ENCODE results near the gene CACNG6.

DNA sequence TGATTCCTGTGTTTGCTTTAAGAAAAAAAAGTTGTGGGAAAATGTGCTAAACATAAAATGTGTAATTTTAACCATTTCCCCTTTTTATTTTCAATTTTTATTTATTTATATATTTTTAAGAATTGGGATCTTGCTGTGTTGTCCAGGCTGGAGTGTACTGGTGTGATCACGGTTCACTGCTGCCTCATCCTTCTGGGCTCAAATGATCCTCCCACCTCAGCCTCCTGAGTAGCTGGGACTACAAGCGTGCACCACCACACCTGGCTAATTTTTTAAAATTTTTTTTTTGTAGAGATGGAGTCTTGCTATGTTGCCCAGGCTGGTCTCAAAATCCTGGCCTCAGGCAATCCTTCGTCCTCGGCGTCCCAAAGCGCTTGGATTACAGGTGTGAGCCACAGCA lies 19.0 kb downstream of the CACNG6 start:
- TF ChIP-seq POLR2A (IDR thresholded peaks at IDR 0.05) = no peak
- TF ChIP-seq, protein P1, sequence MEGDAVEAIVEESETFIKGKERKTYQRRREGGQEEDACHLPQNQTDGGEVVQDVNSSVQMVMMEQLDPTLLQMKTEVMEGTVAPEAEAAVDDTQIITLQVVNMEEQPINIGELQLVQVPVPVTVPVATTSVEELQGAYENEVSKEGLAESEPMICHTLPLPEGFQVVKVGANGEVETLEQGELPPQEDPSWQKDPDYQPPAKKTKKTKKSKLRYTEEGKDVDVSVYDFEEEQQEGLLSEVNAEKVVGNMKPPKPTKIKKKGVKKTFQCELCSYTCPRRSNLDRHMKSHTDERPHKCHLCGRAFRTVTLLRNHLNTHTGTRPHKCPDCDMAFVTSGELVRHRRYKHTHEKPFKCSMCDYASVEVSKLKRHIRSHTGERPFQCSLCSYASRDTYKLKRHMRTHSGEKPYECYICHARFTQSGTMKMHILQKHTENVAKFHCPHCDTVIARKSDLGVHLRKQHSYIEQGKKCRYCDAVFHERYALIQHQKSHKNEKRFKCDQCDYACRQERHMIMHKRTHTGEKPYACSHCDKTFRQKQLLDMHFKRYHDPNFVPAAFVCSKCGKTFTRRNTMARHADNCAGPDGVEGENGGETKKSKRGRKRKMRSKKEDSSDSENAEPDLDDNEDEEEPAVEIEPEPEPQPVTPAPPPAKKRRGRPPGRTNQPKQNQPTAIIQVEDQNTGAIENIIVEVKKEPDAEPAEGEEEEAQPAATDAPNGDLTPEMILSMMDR (IDR thresholded peaks at IDR 0.05) = no peak

Data from breast epithelium (tissue), 3 donors.